ENCODE measurements around the gene ZNF396.

DNA sequence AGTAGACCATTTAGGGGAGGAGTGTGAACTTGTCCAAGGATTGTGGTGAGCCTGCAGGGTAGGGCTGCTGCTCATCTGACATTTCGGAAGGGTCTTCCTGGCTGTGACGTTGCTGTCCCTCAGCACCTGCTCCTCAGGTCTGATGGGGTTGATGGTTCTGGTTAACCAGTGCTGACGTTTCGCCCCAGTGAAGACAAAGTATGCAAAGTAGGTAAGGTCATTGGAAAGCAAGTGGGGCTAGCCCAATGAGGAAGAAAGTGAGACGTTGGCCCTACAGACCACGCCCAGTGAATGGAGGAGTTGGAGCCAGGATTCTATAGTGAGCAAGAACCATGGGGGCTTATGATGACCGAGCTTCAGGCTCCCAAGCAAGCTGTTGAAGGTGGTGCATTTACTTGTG is 33.4 kb upstream of the ZNF396 start:
- TF ChIP-seq TEAD1 (CRISPR knock-in tag; IDR thresholded peaks at IDR 0.05), result no peak
- TF ChIP-seq TCF7 (CRISPR knock-in tag; IDR thresholded peaks at IDR 0.05; ENCODE audit: low read depth), result no peak
- TF ChIP-seq, protein P1, sequence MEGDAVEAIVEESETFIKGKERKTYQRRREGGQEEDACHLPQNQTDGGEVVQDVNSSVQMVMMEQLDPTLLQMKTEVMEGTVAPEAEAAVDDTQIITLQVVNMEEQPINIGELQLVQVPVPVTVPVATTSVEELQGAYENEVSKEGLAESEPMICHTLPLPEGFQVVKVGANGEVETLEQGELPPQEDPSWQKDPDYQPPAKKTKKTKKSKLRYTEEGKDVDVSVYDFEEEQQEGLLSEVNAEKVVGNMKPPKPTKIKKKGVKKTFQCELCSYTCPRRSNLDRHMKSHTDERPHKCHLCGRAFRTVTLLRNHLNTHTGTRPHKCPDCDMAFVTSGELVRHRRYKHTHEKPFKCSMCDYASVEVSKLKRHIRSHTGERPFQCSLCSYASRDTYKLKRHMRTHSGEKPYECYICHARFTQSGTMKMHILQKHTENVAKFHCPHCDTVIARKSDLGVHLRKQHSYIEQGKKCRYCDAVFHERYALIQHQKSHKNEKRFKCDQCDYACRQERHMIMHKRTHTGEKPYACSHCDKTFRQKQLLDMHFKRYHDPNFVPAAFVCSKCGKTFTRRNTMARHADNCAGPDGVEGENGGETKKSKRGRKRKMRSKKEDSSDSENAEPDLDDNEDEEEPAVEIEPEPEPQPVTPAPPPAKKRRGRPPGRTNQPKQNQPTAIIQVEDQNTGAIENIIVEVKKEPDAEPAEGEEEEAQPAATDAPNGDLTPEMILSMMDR (IDR thresholded peaks at IDR 0.05), result no peak
- TF ChIP-seq FOXJ3 (CRISPR knock-in tag; IDR thresholded peaks at IDR 0.05; ENCODE audit: borderline replicate concordance), result no peak
- TF ChIP-seq, protein P2, sequence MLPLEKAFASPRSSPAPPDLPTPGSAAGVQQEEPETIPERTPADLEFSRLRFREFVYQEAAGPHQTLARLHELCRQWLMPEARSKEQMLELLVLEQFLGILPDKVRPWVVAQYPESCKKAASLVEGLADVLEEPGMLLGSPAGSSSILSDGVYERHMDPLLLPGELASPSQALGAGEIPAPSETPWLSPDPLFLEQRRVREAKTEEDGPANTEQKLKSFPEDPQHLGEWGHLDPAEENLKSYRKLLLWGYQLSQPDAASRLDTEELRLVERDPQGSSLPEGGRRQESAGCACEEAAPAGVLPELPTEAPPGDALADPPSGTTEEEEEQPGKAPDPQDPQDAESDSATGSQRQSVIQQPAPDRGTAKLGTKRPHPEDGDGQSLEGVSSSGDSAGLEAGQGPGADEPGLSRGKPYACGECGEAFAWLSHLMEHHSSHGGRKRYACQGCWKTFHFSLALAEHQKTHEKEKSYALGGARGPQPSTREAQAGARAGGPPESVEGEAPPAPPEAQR (CRISPR knock-in tag; IDR thresholded peaks at IDR 0.05), result no peak
- TF ChIP-seq, protein P3, sequence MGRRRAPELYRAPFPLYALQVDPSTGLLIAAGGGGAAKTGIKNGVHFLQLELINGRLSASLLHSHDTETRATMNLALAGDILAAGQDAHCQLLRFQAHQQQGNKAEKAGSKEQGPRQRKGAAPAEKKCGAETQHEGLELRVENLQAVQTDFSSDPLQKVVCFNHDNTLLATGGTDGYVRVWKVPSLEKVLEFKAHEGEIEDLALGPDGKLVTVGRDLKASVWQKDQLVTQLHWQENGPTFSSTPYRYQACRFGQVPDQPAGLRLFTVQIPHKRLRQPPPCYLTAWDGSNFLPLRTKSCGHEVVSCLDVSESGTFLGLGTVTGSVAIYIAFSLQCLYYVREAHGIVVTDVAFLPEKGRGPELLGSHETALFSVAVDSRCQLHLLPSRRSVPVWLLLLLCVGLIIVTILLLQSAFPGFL (CRISPR knock-in tag; IDR thresholded peaks at IDR 0.05; ENCODE audit: borderline replicate concordance), result no peak
- no peak for TF ChIP-seq RORB (CRISPR knock-in tag; IDR thresholded peaks at IDR 0.05)
- TF ChIP-seq TEAD4 (CRISPR knock-in tag; IDR thresholded peaks at IDR 0.05), result no peak
- TF ChIP-seq, protein P4, sequence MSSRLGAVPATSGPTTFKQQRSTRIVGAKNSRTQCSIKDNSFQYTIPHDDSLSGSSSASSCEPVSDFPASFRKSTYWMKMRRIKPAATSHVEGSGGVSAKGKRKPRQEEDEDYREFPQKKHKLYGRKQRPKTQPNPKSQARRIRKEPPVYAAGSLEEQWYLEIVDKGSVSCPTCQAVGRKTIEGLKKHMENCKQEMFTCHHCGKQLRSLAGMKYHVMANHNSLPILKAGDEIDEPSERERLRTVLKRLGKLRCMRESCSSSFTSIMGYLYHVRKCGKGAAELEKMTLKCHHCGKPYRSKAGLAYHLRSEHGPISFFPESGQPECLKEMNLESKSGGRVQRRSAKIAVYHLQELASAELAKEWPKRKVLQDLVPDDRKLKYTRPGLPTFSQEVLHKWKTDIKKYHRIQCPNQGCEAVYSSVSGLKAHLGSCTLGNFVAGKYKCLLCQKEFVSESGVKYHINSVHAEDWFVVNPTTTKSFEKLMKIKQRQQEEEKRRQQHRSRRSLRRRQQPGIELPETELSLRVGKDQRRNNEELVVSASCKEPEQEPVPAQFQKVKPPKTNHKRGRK (CRISPR knock-in tag; IDR thresholded peaks at IDR 0.05; ENCODE audit: borderline replicate concordance), result no peak
- TF ChIP-seq ZNF317 (CRISPR knock-in tag; IDR thresholded peaks at IDR 0.05; ENCODE audit: borderline replicate concordance, low read depth), result no peak
- TF ChIP-seq, protein P5, sequence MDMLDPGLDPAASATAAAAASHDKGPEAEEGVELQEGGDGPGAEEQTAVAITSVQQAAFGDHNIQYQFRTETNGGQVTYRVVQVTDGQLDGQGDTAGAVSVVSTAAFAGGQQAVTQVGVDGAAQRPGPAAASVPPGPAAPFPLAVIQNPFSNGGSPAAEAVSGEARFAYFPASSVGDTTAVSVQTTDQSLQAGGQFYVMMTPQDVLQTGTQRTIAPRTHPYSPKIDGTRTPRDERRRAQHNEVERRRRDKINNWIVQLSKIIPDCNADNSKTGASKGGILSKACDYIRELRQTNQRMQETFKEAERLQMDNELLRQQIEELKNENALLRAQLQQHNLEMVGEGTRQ (CRISPR knock-in tag; IDR thresholded peaks at IDR 0.05), result no peak
- TF ChIP-seq RELA (CRISPR knock-in tag; IDR thresholded peaks at IDR 0.05; ENCODE audit: borderline replicate concordance), result no peak
- TF ChIP-seq NR1H2 (CRISPR knock-in tag; IDR thresholded peaks at IDR 0.05), result no peak
